ENCODE data around the gene NR2F1.

GRCh38 chr5:93572608-93573353, 10.2 kb upstream of the NR2F1 start:
- TF ChIP-seq CTCF (conservative IDR thresholded peaks at IDR 0.05; ENCODE audit: low read length) (no peak), EZH2phosphoT487 (IDR thresholded peaks at IDR 0.05; ENCODE audit: borderline replicate concordance, low read depth, low read length) (no peak)
